ENCODE measurements around the gene BRME1.
"Not testable (repeated sequence)": the region's sequence is repeated elsewhere in the genome, so short reads cannot be mapped to it uniquely, and the experiment has no call there.

Gene BRME1

GRCh38 chr19:13860679-13861391, 45.1 kb downstream of the BRME1 start:
- TF ChIP-seq, protein P1, sequence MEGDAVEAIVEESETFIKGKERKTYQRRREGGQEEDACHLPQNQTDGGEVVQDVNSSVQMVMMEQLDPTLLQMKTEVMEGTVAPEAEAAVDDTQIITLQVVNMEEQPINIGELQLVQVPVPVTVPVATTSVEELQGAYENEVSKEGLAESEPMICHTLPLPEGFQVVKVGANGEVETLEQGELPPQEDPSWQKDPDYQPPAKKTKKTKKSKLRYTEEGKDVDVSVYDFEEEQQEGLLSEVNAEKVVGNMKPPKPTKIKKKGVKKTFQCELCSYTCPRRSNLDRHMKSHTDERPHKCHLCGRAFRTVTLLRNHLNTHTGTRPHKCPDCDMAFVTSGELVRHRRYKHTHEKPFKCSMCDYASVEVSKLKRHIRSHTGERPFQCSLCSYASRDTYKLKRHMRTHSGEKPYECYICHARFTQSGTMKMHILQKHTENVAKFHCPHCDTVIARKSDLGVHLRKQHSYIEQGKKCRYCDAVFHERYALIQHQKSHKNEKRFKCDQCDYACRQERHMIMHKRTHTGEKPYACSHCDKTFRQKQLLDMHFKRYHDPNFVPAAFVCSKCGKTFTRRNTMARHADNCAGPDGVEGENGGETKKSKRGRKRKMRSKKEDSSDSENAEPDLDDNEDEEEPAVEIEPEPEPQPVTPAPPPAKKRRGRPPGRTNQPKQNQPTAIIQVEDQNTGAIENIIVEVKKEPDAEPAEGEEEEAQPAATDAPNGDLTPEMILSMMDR (conservative IDR thresholded peaks at IDR 0.05; ENCODE audit: low read depth, low read length) = no peak
- H3K4me3 ChIP-seq (ENCODE audit: low read depth, low read length) = no peak overlapping the region
- DNase-seq (ENCODE audit: low read depth) = no peak

DNA sequence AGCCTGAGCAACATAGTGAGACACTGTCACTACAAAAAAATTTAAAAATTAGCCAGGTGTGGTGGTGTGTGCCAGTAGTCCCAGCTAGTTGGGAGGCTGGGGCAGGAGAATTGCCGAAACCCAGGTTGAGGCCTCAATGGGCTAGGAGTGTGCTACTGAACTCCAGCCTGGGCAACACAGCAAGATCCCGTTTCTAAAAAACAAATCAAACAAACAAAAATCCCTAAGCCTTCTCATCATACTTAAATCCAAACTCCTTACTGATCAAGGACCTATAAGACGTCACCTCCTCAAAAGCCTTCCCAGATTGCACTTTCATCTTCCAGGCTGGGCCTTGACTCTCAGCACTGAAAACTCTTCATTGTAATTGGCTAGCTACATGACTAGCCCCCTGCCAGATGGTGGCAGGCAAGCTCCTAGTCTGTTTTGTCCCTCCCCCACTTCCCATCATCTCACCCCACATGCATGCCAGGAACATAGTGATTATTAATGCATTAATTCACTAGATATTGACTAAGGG, 46.5 kb downstream of the BRME1 start:
- TF ChIP-seq, protein P1 (conservative IDR thresholded peaks at IDR 0.05; ENCODE audit: low read depth, low read length) = peak; percentile 27
- DNase-seq (ENCODE audit: low read depth) = peak; percentile 63
- H3K4me3 ChIP-seq (ENCODE audit: low read depth, low read length) = no peak overlapping the region

DNA sequence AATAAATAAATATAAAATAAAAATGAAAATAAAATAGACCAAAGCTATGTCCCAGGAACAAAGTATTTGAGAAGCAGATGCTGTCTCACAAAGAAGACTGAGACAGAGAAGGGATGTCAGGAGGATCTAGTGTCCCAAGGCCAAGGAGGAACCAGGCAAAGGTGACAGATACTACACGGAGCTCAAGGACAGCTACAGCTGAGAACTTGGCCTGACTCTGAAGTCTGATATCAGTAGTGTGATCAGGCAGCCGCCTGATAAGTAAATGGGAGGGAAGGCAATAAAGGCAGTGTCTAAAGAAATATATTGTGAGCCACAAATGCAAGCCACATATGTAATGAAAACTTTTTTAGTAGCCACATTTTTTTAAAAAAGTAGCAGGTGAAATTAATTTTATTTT, 49.4 kb downstream of the BRME1 start:
- H3K4me3 ChIP-seq (ENCODE audit: low read depth, low read length) = no peak overlapping the region
- no peak for DNase-seq (ENCODE audit: low read depth)
- TF ChIP-seq, protein P1 (conservative IDR thresholded peaks at IDR 0.05; ENCODE audit: low read depth, low read length) = no peak

- not testable (repeated sequence) for H3K4me3 ChIP-seq (ENCODE audit: low read depth, low read length); DNase-seq (ENCODE audit: low read depth)
Measured at GRCh38 chr19:13852171-13852707, 53.7 kb downstream of the BRME1 start.

GRCh38 chr19:13851734-13852114, 54.2 kb downstream of the BRME1 start:
- not testable (repeated sequence) for H3K4me3 ChIP-seq (ENCODE audit: low read depth, low read length); DNase-seq (ENCODE audit: low read depth)

DNA sequence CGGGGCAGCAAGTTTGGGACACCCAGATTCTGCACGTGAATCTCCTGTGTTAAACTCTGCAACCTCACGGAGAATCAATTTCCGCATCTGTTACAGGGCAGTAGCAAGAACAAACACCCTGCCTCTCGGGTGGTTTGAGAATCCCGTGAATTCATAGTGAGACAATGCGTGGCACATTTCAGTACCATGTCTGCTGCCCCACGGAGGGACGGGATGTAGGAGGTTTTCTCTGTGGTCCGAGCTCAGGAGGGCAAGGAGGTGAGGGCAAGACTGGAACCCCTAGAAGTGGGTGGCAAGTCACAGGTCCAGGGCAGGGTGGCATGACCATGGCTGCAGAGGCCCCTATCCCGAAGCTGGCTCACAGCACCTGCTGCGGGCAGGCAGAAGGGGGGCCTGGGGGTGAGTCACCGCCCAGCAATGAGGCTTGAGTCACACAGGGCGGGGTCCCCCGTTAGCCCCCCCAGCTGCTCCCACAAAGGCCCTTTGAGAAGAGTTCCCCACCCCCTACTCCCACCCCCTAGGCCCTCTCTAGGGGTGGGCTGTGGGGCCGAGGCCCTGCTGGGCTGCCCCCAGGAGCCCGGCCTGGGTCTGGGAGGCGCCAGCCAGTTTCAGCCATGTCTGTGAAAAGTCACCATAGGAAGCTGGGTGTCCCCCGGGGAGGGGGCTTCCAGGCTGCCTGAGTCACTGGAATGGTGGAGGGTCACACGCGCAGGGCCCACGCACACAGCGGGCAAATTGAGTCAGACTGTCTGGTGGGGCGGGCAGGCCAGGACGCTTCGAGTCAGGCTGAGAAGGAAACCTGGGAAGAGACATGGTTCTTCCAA, 54.8 kb downstream of the BRME1 start:
- H3K4me3 ChIP-seq (ENCODE audit: low read depth, low read length) = peak overlapping the region; percentile 25
- TF ChIP-seq, protein P1 (conservative IDR thresholded peaks at IDR 0.05; ENCODE audit: low read depth, low read length) = no peak
- peak; percentile 92 for DNase-seq (ENCODE audit: low read depth)

GRCh38 chr19:13849991-13850909, 55.7 kb downstream of the BRME1 start:
- peak; percentile 83 for DNase-seq (ENCODE audit: low read depth)
- TF ChIP-seq, protein P1 (conservative IDR thresholded peaks at IDR 0.05; ENCODE audit: low read depth, low read length) = no peak
- H3K4me3 ChIP-seq (ENCODE audit: low read depth, low read length) = peak overlapping the region; percentile 25
